ENCODE data around the gene TM7SF2. TPM values are rescaled to one million over a fixed set of nuclear protein-coding genes. Genes with fewer than 3 reads are reported as not detected.

TM7SF2 gene
- total and polyA plus RNA-seq, 2 of the 8 experiments (the other 6 are each of a cell fraction or from before 2014, with no cell fraction given), result 40.1 to 96.0 TPM

GRCh38 chr11:65083134-65083833, 28.4 kb upstream of the TM7SF2 start (continued):
- TF ChIP-seq JUN (IDR thresholded peaks at IDR 0.05; ENCODE audit: low read depth, low read length), result no peak
- TF ChIP-seq MAX (IDR thresholded peaks at IDR 0.05), result no peak
- no peak for TF ChIP-seq BRCA1 (IDR thresholded peaks at IDR 0.05; ENCODE audit: low read depth, low read length)
- TF ChIP-seq ASH2L (IDR thresholded peaks at IDR 0.05; ENCODE audit: low read length), result no peak
- TF ChIP-seq SRF (IDR thresholded peaks at IDR 0.05; ENCODE audit: low read depth, low read length), result no peak
- TF ChIP-seq CBX8 (IDR thresholded peaks at IDR 0.05; ENCODE audit: borderline replicate concordance, low read depth, low read length), result no peak
- no peak for TF ChIP-seq KDM1A (IDR thresholded peaks at IDR 0.05; ENCODE audit: borderline replicate concordance, low read length)
- no peak for TF ChIP-seq CBX5 (IDR thresholded peaks at IDR 0.05; ENCODE audit: low read depth, low read length)
